Activated naive CD8-positive, alpha-beta T cell (primary cell): ENCODE measurements around the gene CDC42BPB.

Experiments used
- H3K27ac Mint-ChIP-seq: one replicate; pipeline ENCODE4 v1.8.0; 2021; ENCODE audit warnings: mixed read lengths
- H3K27me3 Mint-ChIP-seq: one replicate; pipeline ENCODE4 v1.8.0; 2021; ENCODE audit warnings: mixed read lengths
- H3K36me3 Mint-ChIP-seq: one replicate; pipeline ENCODE4 v1.8.0; 2021; ENCODE audit warnings: mixed read lengths
- H3K4me1 Mint-ChIP-seq: one replicate; pipeline ENCODE4 v1.8.0; 2021; ENCODE audit warnings: low read depth, mixed read lengths
- H3K4me3 Mint-ChIP-seq: one replicate; pipeline ENCODE4 v1.8.0; 2021; ENCODE audit warnings: mild to moderate bottlenecking, mixed read lengths
- H3K9me3 Mint-ChIP-seq: one replicate; pipeline ENCODE4 v1.8.0; 2021; ENCODE audit warnings: low read depth, mixed read lengths

Gene CDC42BPB

DNA sequence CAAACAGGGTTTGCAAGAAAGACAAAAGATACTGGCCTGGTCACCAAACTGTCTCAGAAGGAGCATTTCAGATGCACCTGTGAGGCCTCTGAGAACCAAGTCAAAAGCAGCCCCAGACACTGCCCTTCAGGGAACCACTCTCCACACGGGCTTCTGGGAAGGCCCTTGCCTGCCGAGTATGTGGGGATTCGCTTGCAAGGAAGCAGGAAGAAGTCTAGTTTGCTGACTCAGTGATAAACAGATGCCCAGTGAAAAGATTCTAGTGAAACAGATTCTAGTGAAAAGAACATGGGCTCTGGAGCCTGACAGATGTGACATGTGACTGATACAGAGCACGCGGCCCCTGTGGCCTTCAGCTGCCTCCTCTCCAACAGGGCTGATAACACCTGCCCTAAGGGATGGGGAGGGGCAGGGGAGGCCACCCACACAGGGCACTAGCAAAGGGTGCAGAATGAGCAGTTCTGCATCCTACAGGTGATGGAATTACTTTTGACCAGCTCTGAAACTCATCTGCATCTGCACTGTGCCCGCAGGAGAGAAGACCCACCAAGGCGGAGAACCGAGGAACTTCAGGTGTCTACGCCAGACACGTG, 115.8 kb downstream of the CDC42BPB start:
- Mint-ChIP-seq H3K4me3 (no peak overlapping the region), H3K27me3 (no peaks in the 10 kb centered on the region), H3K9me3 (no peaks in the 10 kb centered on the region), H3K27ac (no peak overlapping the region), H3K36me3 (peaks cover 3% of the 10 kb centered on the region), H3K4me1 (peaks cover 2% of the 10 kb centered on the region)

DNA sequence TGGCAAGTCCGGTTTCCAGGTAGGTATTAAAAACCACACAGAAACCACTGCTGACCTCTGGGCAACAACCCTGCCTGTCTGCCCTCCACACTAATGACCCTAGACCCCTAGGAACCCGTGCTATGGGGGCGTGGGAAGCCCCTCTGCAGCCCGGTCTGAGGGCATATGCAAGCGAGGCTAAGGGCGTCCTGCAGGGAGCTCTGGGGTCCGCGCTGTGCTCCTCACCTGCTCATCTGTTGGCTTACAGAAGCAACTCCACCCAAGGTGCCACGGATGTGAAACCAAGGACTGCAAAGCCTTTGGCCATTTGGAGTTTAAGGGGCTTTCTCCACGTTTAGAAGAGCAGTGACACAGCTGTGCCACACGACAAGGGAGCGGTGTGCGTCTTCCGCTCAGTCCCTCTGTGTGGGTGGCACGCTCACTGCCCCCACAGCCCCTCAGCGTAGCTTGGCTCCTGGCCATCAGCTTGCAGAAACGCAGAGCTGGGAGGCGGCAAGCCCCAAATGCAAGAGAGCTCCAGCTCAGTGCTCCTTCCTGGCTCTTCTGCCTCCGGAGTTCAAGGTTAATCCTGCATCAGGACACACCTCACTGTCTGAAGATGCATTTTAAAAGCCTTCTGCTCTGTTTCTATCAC, 116.5 kb downstream of the CDC42BPB start:
- Mint-ChIP-seq H3K4me3 (no peak overlapping the region), H3K4me1 (no peaks in the 10 kb centered on the region), H3K9me3 (no peaks in the 10 kb centered on the region), H3K27ac (no peak overlapping the region), H3K36me3 (peaks cover 3% of the 10 kb centered on the region), H3K27me3 (no peaks in the 10 kb centered on the region)

DNA sequence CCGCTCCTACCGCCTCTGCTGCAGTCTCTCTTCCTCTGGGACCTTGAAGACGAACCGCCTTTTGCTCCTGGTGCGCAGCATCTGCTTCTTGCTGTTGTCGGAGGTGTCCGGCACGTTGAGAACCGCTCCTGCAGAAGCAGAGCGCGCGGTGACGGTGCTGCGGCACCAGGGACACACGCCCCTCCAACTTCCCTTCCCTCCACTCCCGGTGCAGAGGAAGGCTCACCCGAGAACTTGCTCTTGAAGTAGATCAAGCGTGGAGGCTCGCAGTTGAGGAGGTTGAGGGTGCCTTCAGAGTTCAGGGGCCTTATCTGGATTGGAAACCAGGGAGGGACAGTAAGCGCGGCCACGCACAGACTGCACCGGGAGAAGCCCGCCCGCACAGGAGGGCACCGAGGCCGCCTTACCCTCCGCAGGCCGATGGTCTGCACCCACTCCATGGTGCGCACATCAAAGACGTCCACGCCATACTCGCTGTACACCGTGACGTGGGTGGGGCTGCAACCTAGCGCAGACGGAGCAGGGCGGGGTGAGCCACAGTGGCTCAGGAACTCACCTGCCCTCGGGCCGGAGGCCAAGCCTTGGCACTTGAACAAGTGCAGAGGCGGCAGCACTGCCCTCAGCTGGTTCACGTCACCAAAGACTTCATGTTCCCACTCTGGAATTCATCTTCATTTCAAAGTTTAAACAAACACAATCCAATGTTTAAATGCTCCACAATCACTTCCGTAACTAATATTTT, 117.4 kb downstream of the CDC42BPB start:
- Mint-ChIP-seq H3K4me3 (no peak overlapping the region), H3K36me3 (peaks cover 3% of the 10 kb centered on the region), H3K9me3 (no peaks in the 10 kb centered on the region), H3K27ac (no peak overlapping the region), H3K4me1 (no peaks in the 10 kb centered on the region), H3K27me3 (no peaks in the 10 kb centered on the region)

GRCh38 chr14:102939329-102939728, 118.0 kb downstream of the CDC42BPB start:
- Mint-ChIP-seq H3K27ac (no peak overlapping the region), H3K4me1 (no peaks in the 10 kb centered on the region), H3K9me3 (no peaks in the 10 kb centered on the region), H3K27me3 (no peaks in the 10 kb centered on the region), H3K4me3 (no peak overlapping the region), H3K36me3 (peaks cover 3% of the 10 kb centered on the region)

DNA sequence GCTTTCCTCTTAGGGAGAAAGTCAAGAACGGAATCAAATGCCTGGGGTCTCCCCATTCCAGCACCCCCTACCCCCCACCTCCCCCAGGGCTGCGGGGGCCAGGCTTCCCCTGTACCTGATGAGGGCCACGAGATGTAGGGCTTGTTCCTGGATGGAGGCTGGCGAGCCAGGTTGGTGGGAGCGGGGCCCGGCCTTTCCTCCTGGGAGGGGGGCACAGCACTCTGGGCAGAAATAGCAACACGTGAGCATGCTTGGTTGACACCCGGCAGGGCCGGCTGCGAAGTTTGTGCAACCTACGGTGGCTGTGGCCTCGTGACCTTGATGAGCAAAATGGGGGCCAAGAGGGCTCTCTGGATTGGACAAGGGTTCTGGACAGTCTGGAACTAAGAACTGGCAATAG, 119.2 kb downstream of the CDC42BPB start:
- no peaks in the 10 kb centered on the region for H3K4me1 Mint-ChIP-seq
- H3K27me3 Mint-ChIP-seq: no peaks in the 10 kb centered on the region
- H3K36me3 Mint-ChIP-seq: peaks cover under 1% of the 10 kb centered on the region
- H3K27ac Mint-ChIP-seq: no peak overlapping the region
- no peaks in the 10 kb centered on the region for H3K9me3 Mint-ChIP-seq
- H3K4me3 Mint-ChIP-seq: no peak overlapping the region

GRCh38 chr14:102937331-102938175, 119.8 kb downstream of the CDC42BPB start:
- no peaks in the 10 kb centered on the region for H3K27me3 Mint-ChIP-seq
- no peak overlapping the region for H3K27ac Mint-ChIP-seq
- no peaks in the 10 kb centered on the region for H3K9me3 Mint-ChIP-seq
- no peak overlapping the region for H3K4me3 Mint-ChIP-seq
- no peaks in the 10 kb centered on the region for H3K36me3 Mint-ChIP-seq
- no peaks in the 10 kb centered on the region for H3K4me1 Mint-ChIP-seq

DNA sequence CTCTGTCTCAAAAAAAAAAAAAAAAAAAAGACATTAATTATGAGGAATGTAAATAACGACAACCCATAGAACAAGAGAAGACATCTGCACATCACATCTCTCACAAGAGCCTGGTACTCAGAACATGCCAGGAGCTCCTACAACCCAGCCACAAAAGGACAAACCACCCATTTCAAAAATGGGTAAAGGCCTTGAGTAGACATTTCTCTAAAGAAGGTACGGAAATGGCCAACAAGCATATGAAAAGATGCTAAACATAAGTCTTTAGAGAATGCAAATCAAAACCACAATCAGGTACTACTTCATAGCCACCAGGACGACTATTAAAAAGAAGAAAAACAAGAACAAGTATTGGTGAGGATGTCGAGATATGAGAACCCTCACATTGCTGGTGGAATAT, 121.6 kb downstream of the CDC42BPB start:
- H3K27ac Mint-ChIP-seq: no peak overlapping the region
- no peaks in the 10 kb centered on the region for H3K36me3 Mint-ChIP-seq
- H3K4me1 Mint-ChIP-seq: no peaks in the 10 kb centered on the region
- H3K27me3 Mint-ChIP-seq: no peaks in the 10 kb centered on the region
- no peak overlapping the region for H3K4me3 Mint-ChIP-seq
- no peaks in the 10 kb centered on the region for H3K9me3 Mint-ChIP-seq

DNA sequence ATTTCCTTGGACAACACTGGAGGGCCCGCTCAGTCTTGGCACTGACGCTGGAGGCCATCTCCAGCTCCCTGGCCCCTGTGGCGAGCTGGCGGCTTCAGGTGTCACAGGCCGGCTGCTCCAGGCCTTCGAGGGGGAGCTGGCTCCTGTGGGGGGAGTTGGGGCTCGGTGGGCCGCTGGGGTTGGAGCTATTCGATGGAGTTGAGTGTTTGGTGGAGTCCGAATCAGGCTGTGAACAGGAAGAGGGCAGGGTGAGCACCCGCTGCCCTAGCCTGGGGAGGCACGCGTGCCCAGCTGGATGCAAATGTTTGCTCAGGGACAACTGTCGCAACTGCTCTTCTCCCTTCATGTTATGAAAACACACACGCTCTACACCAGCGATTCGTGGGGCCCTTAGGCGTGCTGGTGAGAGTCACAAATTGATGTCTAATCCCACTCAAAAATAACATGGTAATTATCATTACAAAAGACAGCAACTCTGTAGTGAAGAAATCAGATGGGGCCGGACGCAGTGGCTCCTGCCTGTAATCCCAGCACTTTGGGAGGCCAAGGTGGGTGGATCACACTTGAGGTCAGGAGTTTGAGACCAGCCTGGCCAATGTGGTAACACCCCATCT, 123.6 kb downstream of the CDC42BPB start:
- no peak overlapping the region for H3K27ac Mint-ChIP-seq
- no peaks in the 10 kb centered on the region for H3K27me3 Mint-ChIP-seq
- H3K9me3 Mint-ChIP-seq: no peaks in the 10 kb centered on the region
- no peak overlapping the region for H3K4me3 Mint-ChIP-seq
- no peaks in the 10 kb centered on the region for H3K36me3 Mint-ChIP-seq
- H3K4me1 Mint-ChIP-seq: no peaks in the 10 kb centered on the region

DNA sequence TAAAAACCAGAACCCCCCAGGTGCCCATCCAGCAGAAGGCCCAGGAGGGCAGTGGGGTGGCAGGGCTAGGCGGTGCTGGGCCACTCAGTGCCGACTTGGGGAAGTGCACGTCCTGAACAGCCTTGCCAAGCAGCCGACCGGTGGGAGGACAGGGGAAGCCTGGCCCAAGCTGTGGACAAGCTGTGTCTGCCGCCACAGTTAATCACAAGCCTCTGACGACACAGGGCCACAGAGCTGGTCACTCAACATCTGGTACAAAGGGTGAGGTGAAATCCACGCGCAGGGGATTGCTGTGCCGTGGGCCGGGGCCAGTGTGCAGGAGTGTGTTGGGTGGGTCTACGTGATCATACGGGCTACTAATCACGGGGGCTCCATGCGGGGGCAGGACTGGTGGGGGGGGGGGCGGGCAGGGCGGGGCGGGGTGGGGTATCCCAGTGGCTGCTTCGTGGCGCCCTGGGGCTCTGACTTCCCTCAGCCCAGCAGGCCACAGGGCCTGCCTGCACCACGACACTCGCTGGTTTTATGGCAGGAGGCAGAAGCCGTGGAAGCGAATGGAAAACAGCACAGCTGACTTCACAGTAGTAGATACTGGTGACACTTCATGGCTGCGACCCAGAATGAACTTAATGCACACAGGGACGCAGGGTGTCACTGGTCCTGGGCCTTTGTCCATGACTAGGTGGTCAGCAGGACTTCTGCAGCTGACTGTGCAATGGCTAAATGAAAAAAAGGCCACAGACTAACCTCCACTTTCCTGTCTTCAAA, 124.7 kb downstream of the CDC42BPB start:
- Mint-ChIP-seq H3K4me3 (no peak overlapping the region), H3K27ac (no peak overlapping the region), H3K27me3 (no peaks in the 10 kb centered on the region), H3K36me3 (no peaks in the 10 kb centered on the region), H3K4me1 (no peaks in the 10 kb centered on the region), H3K9me3 (no peaks in the 10 kb centered on the region)

DNA sequence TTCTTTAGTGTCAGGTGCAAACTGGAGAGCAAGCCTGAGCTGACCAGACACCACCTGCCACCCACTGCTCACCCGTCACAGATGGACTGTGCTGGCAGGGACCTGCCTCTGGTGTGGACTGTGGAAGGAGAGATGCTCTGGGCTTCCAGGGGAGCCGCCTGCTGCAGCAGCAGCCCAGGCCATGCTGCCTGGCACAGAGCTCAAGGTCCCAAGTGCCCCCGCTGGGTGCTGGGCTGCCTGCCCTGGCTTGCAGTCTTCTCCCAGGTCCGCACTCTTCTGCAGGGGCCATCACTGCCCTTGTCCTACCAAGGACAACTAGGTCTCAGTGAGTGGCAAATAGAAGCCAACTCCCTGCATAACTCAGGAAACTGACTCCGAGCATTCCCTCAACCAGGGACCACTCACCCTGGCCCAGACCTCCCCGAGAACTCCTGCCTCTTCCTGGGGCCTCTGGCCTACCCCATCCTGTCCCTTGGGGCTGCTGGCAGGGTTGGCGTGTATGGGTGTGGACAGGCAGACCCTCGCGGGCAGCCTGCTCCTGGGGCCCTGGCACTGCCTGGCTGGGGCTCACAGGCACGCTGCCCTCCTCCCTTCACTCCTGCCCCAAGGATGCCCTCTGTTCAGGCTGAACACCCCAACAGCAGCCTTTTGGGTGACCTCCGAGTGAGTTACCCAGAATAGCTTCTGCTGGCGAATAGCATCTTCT, 125.6 kb downstream of the CDC42BPB start:
- H3K4me1 Mint-ChIP-seq: no peaks in the 10 kb centered on the region
- no peak overlapping the region for H3K27ac Mint-ChIP-seq
- no peak overlapping the region for H3K4me3 Mint-ChIP-seq

GRCh38 chr14:102930753-102931579, 126.4 kb downstream of the CDC42BPB start:
- Mint-ChIP-seq H3K36me3 (no peaks in the 10 kb centered on the region), H3K4me1 (peaks cover 2% of the 10 kb centered on the region), H3K4me3 (no peak overlapping the region), H3K9me3 (no peaks in the 10 kb centered on the region), H3K27ac (no peak overlapping the region), H3K27me3 (peaks cover 4% of the 10 kb centered on the region)

More for the DNA sequence above, 125.6 kb downstream of the CDC42BPB start:
- H3K36me3 Mint-ChIP-seq: no peaks in the 10 kb centered on the region
- H3K27me3 Mint-ChIP-seq: no peaks in the 10 kb centered on the region
- no peaks in the 10 kb centered on the region for H3K9me3 Mint-ChIP-seq

DNA sequence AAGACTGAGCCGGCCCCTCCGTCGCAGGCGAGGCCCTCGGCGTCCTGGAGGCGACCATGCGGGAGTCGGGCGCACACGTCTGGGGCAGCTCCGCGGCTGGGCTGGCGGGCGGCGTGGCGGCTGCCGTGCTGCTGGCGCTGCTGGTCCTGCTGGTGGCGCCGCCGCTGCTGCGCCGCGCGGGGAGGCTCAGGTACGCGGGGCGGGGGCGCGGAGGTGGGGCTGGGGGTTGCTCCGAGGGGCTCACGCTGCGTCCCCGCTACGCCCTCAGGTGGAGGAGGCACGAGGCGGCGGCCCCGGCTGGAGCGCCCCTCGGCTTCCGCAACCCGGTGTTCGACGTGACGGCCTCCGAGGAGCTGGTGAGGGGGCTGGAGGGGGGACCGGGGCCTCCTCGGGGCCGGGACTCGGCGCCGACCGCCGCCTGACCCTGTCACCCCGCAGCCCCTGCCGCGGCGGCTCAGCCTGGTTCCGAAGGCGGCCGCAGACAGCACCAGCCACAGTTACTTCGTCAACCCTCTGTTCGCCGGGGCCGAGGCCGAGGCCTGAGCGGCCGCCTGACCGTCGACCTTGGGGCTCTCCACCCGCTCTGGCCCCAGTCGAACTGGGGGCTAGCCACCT, 127.1 kb downstream of the CDC42BPB start:
- Mint-ChIP-seq H3K4me1 (peaks cover 3% of the 10 kb centered on the region), H3K36me3 (no peaks in the 10 kb centered on the region), H3K27me3 (peaks cover 6% of the 10 kb centered on the region), H3K27ac (no peak overlapping the region), H3K4me3 (no peak overlapping the region), H3K9me3 (no peaks in the 10 kb centered on the region)
